Measurements from ENCODE around the gene GOLPH3L.
"Not testable (repeated sequence)": the region's sequence is repeated elsewhere in the genome, so short reads cannot be mapped to it uniquely, and the experiment has no call there.

Gene GOLPH3L

GRCh38 chr1:150696995-150697927 is at the start of gene GOLPH3L:
TSS of gene GOLPH3L (minus strand) at chr1:150697154. CDS start at chr1:150694838, 2,316 bp downstream.
- peak; percentile 100 for DNase-seq

DNA sequence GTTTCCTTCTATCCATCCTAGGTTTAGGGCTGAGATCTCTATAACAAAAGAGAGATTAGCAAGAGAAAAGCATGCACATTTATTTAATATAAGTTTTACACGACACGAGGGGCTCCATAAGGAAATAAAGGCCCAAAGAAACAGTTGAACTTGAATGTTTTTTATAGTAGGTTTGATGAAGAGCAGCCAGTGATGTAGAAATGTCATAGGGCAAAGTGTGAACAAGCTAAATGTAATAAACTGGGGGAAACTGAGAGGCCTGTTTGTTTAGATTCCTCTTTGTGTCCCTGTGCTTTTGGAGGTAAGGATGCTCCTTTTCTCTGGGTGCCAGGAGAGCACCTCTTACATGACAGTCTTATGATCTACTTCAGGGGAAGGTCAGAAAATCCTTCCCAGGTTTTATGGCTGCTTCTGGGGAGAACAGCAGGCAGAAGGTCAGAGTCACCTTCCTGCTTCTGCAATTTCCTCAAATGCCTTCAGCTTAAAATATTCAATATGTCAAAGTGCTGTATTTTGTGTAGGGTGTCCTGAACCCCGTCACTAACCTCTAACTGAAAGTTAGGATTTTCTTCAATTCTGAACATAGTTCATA is 33.3 kb upstream of the GOLPH3L start:
- no peak for DNase-seq

GRCh38 chr1:150724336-150724735 is 27.4 kb upstream of the GOLPH3L start:
- DNase-seq: no peak

GRCh38 chr1:150720703-150721102 is 23.7 kb upstream of the GOLPH3L start, which contains the start of gene HORMAD1:
TSS of gene HORMAD1 (minus strand) at chr1:150720895. CDS start at chr1:150719505, 1,390 bp downstream.
- DNase-seq: no peak

DNA sequence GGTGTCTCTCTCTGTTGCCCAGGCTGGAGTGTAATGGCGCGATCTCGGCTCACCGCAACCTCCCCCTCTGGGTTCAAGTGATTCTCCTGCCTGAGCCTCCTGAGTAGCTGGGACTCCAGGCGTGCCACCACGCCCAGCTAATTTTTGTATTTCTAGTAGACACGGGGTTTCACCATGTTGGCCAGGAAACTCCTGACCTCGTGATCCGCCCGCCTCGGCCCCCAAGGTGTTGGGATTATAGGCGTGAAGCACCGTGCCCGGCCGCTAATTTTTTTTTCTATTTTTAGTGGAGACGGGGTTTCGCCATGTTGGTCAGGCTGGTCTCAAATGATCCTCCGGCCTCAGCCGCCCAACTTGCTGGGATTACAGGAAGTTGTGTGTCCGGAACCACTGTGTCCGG is 23.1 kb upstream of the GOLPH3L start:
- no peak for DNase-seq

GRCh38 chr1:150718225-150718891 is 21.4 kb upstream of the GOLPH3L start:
- no peak for DNase-seq

- DNase-seq: not testable (repeated sequence)
These were observed 12.1 kb upstream of the GOLPH3L start for GRCh38 chr1:150709031-150709430.

DNA sequence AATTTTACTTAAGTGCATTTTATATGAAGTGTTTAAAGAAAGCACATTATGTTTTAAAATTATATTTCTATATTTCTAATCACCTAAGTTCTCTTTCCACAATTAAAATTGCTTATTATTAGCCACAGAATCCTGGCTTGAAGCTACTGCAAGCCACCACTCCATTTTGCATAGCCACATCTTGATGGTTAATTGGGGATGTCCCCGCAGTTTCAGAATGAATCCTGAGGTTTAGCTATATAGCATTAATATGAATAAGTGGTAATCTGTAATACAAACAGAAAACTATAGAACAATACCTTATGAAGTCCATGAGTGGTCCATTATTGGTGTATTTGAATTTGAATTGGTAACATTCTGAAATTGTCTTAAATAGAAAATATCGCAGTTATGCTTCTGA is 11.6 kb upstream of the GOLPH3L start:
- DNase-seq: no peak

GRCh38 chr1:150706091-150706490 is 9.1 kb upstream of the GOLPH3L start:
- DNase-seq: no peak

DNA sequence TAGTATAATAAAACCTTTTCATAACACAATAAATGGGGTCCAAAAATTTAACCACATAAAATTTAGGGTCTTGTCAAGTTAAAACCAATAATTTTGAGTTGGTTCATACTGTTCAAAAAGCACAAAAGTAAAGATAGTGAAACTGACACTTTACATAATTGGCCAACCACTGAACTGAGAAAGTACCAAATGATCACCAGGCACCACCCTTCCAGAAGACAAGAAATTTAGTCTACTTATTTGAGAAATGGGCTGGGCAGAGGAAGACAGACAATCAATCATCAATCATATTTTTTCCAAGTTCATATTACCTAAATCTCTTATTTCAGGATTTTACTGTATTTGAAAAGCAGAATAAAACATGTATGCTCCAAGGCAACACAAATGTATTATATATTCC is 6.5 kb upstream of the GOLPH3L start:
- DNase-seq: no peak

DNA sequence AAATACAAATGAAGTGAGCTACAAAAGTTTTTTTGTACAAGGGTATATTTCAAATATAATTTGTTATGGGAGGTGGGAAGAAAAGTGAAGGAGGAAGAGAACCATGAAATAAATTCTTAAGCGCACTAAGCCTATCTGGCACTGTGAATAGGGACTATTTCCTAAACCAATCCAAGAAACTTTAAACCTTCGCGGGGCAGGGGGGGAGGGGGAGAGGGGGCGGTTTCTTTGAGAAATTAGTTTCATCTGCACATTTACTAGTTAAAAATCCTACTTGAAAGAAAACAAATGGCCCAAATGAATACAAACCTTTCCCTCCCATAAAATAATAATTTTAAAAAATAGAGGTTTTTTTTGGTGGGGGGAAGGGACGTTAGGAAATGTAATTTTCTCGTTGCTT is 364 bp downstream of the GOLPH3L start:
- no peak for DNase-seq

DNA sequence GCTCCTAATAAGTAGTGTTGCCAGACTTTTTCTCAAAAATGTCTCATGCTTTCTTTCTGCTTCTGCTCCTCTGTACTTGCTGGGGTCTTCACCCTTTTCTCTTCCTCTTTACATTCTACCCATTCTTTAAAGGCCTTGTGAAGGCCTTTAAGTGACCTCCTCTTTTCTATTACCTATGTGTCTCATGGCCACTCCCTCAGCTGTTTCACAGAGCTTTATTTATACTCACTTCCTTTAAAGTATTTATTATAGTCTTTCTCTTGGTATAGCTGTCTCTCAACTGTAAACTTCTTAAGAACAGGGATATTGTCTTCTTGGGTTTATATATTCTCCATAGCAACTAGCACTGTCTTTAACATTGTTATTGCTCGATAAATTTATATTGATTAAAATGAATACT is 792 bp downstream of the GOLPH3L start:
- DNase-seq: no peak

- DNase-seq: no peak
These were observed 1.4 kb downstream of the GOLPH3L start for GRCh38 chr1:150695561-150695960.

DNA sequence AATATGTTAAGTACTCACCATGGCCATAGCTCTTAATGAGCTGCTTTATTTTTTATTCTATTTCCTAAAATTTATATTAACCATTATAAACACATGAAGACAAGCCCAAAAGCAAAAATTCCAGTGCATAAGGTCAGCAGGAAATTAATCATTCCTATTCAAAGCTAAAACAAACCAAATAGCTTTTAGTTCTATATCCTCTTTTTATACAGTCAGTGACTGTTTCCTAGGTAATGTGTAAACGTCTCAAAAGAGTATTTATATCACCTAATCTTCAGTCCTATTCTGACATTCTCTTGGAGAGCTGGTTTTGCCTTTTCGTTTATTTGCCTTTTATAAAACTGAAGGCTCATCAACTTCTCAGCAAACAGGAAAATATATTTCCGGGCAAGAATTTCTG is 4.2 kb downstream of the GOLPH3L start:
- no peak for DNase-seq

GRCh38 chr1:150688763-150689162 is 8.2 kb downstream of the GOLPH3L start:
- no peak for DNase-seq

DNA sequence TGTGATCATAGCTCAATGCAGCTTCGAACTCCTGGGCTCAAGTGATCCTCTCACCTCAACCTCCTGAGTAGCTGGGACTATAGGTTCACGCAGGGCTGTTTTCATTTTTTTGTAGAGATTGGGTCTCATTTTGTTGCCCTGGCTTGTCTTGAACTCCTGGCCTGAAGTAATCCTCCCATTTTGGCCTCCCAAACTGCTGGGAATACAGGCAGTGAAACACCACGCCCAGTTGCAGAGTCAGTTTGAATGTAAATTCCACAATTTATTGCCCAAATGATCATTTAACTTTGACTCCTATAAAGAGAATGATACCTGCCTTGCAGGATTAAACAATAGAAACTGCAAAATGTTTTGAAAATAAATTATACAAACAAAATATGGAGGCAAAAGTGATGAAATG is 10.7 kb downstream of the GOLPH3L start:
- DNase-seq: no peak

DNA sequence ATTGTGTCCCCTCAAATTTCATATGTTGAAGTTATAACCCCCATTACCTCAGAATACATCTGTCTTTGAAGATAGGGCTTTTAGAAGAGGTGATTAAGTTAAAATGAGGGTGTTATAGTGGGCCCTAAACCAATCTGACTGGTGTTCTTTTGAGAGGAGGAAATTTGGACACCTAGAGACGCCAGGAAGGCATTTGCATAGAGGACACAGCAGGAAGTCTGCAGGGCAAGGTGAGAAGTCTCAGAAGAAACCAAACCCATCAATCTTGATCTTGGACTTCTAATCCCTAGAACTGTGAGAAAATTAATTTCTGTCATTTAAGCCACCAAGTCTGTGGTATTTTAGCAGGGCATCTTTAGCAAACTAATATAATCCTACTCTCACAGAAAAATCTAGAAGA is 13.0 kb downstream of the GOLPH3L start:
- DNase-seq: no peak

- DNase-seq: no peak
These were observed 18.0 kb downstream of the GOLPH3L start for GRCh38 chr1:150678988-150679387.

- no peak for DNase-seq
These were observed 22.1 kb downstream of the GOLPH3L start for GRCh38 chr1:150674881-150675280.

- no peak for DNase-seq
These were observed 33.6 kb downstream of the GOLPH3L start for GRCh38 chr1:150663321-150663720.

GRCh38 chr1:150662811-150663210 is 34.1 kb downstream of the GOLPH3L start:
- no peak for DNase-seq

GRCh38 chr1:150661156-150661555 is 35.8 kb downstream of the GOLPH3L start:
- no peak for DNase-seq

DNA sequence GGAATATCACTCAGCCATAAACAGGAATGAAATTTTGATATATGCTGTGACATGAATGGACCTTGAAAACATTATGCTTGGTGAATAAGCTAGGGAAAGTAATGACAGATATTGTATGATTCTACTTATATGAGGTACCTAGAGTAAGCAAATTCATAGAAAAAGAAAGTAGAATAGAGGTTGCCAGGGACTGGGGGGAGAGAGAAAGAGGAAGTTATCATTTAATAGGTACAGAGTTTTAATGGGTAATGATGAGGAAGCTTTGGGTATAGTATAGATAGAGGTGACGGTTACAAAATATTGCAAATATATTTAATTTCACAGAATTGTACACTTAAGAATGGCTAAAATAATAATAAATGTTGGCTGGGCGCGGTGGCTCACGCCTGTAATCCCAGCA is 36.4 kb downstream of the GOLPH3L start:
- DNase-seq: no peak

- DNase-seq: not testable (repeated sequence)
These were observed 39.9 kb downstream of the GOLPH3L start for GRCh38 chr1:150657064-150657463.

Measured in NCI-H526 treated with DMSO at 0.1 percent for 48 hours (cell line).